ENCODE measurements around the gene RNU6-8.

RNU6-8 gene

DNA sequence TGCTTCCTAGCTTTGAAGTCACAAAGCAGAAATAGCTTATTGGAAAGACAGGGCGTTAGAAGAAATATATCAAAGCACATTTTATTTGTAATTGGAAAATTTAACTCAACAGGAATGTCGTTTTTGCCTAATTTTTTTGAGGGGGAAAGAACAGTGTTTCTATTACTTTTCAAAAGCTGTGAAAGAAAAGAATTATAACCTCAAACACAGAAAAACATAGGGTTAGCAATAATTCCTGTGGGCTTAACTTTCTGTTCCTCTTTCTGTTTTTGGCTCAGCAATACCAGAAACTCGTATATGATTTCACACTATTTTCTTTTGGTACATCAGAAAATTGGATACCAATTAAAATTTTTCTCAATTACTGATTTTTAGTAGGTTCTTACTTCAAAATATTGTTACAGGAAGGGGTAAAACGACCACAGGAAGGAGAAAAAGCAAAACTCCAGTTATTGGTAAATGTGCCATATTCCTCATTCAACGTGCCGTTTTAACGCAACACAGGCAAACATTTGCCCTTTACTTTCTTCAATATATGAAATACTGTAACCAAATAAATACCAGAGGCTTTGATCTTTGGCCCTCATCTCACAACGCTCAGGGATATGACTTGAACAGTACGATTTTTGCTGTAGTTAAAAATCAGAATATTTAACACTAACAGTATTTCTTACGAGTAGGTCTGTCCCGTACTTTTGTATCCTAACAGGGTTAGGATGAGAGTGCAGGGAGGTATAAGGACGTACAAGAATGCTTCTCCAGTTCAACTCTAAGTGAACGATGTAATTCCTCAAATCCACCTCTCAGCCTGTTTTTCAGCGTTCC is 2.5 kb downstream of the RNU6-8 start:
- 0 out of 2 replicates have a peak, but pooled peaks cover 4% of the 10 kb centered on the region for H3F3A ChIP-seq (ENCODE audit: insufficient read depth, low read length)
- TF ChIP-seq, protein P1, sequence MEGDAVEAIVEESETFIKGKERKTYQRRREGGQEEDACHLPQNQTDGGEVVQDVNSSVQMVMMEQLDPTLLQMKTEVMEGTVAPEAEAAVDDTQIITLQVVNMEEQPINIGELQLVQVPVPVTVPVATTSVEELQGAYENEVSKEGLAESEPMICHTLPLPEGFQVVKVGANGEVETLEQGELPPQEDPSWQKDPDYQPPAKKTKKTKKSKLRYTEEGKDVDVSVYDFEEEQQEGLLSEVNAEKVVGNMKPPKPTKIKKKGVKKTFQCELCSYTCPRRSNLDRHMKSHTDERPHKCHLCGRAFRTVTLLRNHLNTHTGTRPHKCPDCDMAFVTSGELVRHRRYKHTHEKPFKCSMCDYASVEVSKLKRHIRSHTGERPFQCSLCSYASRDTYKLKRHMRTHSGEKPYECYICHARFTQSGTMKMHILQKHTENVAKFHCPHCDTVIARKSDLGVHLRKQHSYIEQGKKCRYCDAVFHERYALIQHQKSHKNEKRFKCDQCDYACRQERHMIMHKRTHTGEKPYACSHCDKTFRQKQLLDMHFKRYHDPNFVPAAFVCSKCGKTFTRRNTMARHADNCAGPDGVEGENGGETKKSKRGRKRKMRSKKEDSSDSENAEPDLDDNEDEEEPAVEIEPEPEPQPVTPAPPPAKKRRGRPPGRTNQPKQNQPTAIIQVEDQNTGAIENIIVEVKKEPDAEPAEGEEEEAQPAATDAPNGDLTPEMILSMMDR (IDR thresholded peaks at IDR 0.05; ENCODE audit: low read length), result no peak
- no peak for TF ChIP-seq EZH2 (IDR thresholded peaks at IDR 0.05; ENCODE audit: borderline replicate concordance, low read length)
- no peaks in the 10 kb centered on the region for H3K27me3 ChIP-seq (ENCODE audit: insufficient read depth, low read length)
- no peaks in the 10 kb centered on the region for H4K20me1 ChIP-seq (ENCODE audit: insufficient read depth, low read length)
- H3K4me1 ChIP-seq (ENCODE audit: insufficient read depth, low read length, severe bottlenecking), result peaks cover 32% of the 10 kb centered on the region
- H2AFZ ChIP-seq (ENCODE audit: low read length), result no peak overlapping the region
- H3K27ac ChIP-seq (ENCODE audit: low read depth, low read length, poor library complexity, severe bottlenecking), result peak overlapping the region; percentile 8
- H3K36me3 ChIP-seq (ENCODE audit: insufficient read depth, low read length), result no peaks in the 10 kb centered on the region
- H3K79me2 ChIP-seq (ENCODE audit: insufficient read depth, low read length), result no peaks in the 10 kb centered on the region
- no peak overlapping the region for H3K9ac ChIP-seq (ENCODE audit: low read length)
- peak overlapping the region; percentile 92 for H3K4me3 ChIP-seq (ENCODE audit: low read depth, low read length, poor library complexity, severe bottlenecking)
- H3K9me3 ChIP-seq (ENCODE audit: low read length), result no peaks in the 10 kb centered on the region
- H3K9me2 ChIP-seq (ENCODE audit: low read depth, low read length), result no peaks in the 10 kb centered on the region
- peak overlapping the region; percentile 95 for H3K4me2 ChIP-seq (ENCODE audit: low read length)

DNA sequence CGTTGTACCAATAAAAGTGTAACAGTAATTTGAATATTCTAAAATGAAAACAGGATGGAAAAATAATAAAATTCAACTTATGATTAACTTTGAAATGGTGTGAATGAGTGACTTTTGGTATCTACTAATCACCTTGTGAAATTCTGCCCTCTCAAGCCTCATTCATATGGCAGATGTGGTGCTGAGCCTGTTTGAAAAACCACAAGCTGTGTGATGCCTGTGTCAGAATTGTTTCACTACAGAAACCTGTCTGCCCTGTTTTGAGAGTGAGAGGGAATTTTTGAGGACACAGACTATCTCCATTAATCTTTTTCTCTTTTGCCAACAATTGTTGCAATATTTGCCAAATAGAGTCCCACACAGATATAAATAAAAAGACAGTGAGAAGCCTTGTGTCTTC is 5.2 kb downstream of the RNU6-8 start:
- TF ChIP-seq, protein P1 (IDR thresholded peaks at IDR 0.05; ENCODE audit: low read length), result no peak
- TF ChIP-seq EZH2 (IDR thresholded peaks at IDR 0.05; ENCODE audit: borderline replicate concordance, low read length), result no peak
- H3K79me2 ChIP-seq (ENCODE audit: insufficient read depth, low read length), result no peaks in the 10 kb centered on the region
- H3K9ac ChIP-seq (ENCODE audit: low read length), result no peak overlapping the region
- H3K27me3 ChIP-seq (ENCODE audit: insufficient read depth, low read length), result no peaks in the 10 kb centered on the region
- H3F3A ChIP-seq (ENCODE audit: insufficient read depth, low read length), result 0 out of 2 replicates have a peak, but pooled peaks cover 4% of the 10 kb centered on the region
- H3K4me2 ChIP-seq (ENCODE audit: low read length), result no peak overlapping the region
- no peak overlapping the region for H2AFZ ChIP-seq (ENCODE audit: low read length)
- no peaks in the 10 kb centered on the region for H3K36me3 ChIP-seq (ENCODE audit: insufficient read depth, low read length)
- H3K9me2 ChIP-seq (ENCODE audit: low read depth, low read length), result no peaks in the 10 kb centered on the region
- peaks cover 22% of the 10 kb centered on the region for H3K4me1 ChIP-seq (ENCODE audit: insufficient read depth, low read length, severe bottlenecking)
- no peaks in the 10 kb centered on the region for H3K9me3 ChIP-seq (ENCODE audit: low read length)
- no peak overlapping the region for H3K4me3 ChIP-seq (ENCODE audit: low read depth, low read length, poor library complexity, severe bottlenecking)
- no peak overlapping the region for H3K27ac ChIP-seq (ENCODE audit: low read depth, low read length, poor library complexity, severe bottlenecking)
- no peaks in the 10 kb centered on the region for H4K20me1 ChIP-seq (ENCODE audit: insufficient read depth, low read length)

DNA sequence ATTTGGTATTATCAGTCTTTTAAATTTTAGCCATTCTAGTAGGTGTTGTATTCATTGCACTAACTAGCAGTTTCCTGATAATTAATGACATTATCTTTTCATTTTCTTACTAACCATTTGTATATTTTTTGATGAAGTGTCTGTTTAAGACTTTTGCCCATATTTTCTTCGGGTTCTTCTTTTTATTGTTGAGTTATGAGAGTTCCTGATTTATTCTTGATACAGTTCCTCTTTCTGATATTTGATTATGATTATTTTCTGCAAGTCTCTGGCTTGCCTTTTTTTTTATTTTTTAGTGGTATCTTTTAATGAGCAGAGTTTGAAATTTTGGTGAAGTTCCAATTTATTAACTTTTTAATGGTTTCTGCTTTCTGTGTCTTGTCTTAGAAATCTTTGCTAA is 7.4 kb downstream of the RNU6-8 start:
- Histone ChIP-seq H3K27me3 (ENCODE audit: insufficient read depth, low read length) (no peaks in the 10 kb centered on the region), H3K4me2 (ENCODE audit: low read length) (no peak overlapping the region), H3K9me3 (ENCODE audit: low read length) (no peaks in the 10 kb centered on the region), H3K4me3 (ENCODE audit: low read depth, low read length, poor library complexity, severe bottlenecking) (no peak overlapping the region), H3K9ac (ENCODE audit: low read length) (no peak overlapping the region), H2AFZ (ENCODE audit: low read length) (no peak overlapping the region), H3K27ac (ENCODE audit: low read depth, low read length, poor library complexity, severe bottlenecking) (no peak overlapping the region), H3K4me1 (ENCODE audit: insufficient read depth, low read length, severe bottlenecking) (peaks cover 6% of the 10 kb centered on the region), H3K79me2 (ENCODE audit: insufficient read depth, low read length) (no peaks in the 10 kb centered on the region), H3K9me2 (ENCODE audit: low read depth, low read length) (no peaks in the 10 kb centered on the region), H3F3A (ENCODE audit: insufficient read depth, low read length) (0 out of 2 replicates have a peak, but pooled peaks cover 2% of the 10 kb centered on the region), H4K20me1 (ENCODE audit: insufficient read depth, low read length) (no peaks in the 10 kb centered on the region), H3K36me3 (ENCODE audit: insufficient read depth, low read length) (no peaks in the 10 kb centered on the region)
- no peak for TF ChIP-seq EZH2 (IDR thresholded peaks at IDR 0.05; ENCODE audit: borderline replicate concordance, low read length)
- TF ChIP-seq, protein P1 (IDR thresholded peaks at IDR 0.05; ENCODE audit: low read length), result no peak

All from OCI-LY1 (cell line).